Thyroid gland (tissue), 4 donors: ENCODE data around the gene PRMT7. TPM values are rescaled to one million over a fixed set of nuclear protein-coding genes. Genes with fewer than 3 reads are reported as not detected.

Source experiments
- DNase-seq, 2 donors: peaks; one replicate each; pipeline ENCODE4 v3.0.0-alpha.2; 2019
- H3K27ac ChIP-seq, 3 donors: fragments of 200-600 bp; sonication (generic); 1 replicate in 2 of 3; 2 replicates in 1 of 3; pipeline ENCODE4 v1.5.1; 2016 to 2019; ENCODE audit warnings: mild to moderate bottlenecking in 1 of 3, moderate library complexity in 1 of 3
- H3K27me3 ChIP-seq: fragments of 200-600 bp; sonication (generic); one replicate; pipeline ENCODE4 v1.5.1; 2019
- H3K36me3 ChIP-seq, 2 donors: fragments of 200-600 bp; sonication (generic); one replicate each; pipeline ENCODE4 v1.5.1; 2016 to 2019
- H3K4me1 ChIP-seq, 2 donors: fragments of 200-600 bp; sonication (generic); one replicate each; pipeline ENCODE4 v1.5.1; 2017 to 2019
- H3K4me3 ChIP-seq, 3 donors: fragments of 200-600 bp; sonication (generic); replicated peaks in 1 of 3; 1 replicate in 2 of 3; 2 replicates in 1 of 3; pipeline ENCODE4 v1.5.1; 2016; ENCODE audit warnings: mild to moderate bottlenecking in 1 of 3
- H3K9me3 ChIP-seq: fragments of 200-600 bp; sonication (generic); one replicate; pipeline ENCODE4 v1.5.1; 2017
- POLR2A ChIP-seq, 2 donors: fragments of 450-650 bp; IDR thresholded peaks; one replicate each; pipeline ENCODE4 v1.6.1; 2017; ENCODE audit warnings: antibody characterized with exemption in 2 of 2, mild to moderate bottlenecking in 2 of 2, moderate library complexity in 1 of 2
- WGBS, 2 donors: methylation state at CpG; one replicate each; pipeline ENCODE4 v1.1.5; 2017; 5-methylcytosine and 5-hydroxymethylcytosine counted together
- intact Hi-C: fragments of 100-400 bp; cut with DNase I; formaldehyde crosslinking; loops from one replicate; pipeline ENCODE4 v1.15.1; 2023
- total RNA-seq, 4 donors: library from RNA; depleted of rRNA; stranded (reverse); fragments of >200 nt; gene quantifications; one replicate each; pipeline ENCODE4 v1.2.3, GENCODE V29; 2016
- TF ChIP-seq, protein P1 (sequence below), 6 experiments: fragments of 200-600 bp in 3 of 6; fragments of 450-650 bp in 3 of 6; sonication (generic) in 3 of 6; IDR thresholded peaks; one replicate each; pipeline ENCODE4 v1.5.1; 2016 to 2019; ENCODE audit warnings: antibody characterized with exemption in 6 of 6, mild to moderate bottlenecking in 2 of 6, inconsistent platforms in 1 of 6, moderate library complexity in 1 of 6

The PRMT7 gene
- total RNA-seq, 4 donors from 2014 or later, result 41.7 to 57.0 (median 46.9) TPM

DNA sequence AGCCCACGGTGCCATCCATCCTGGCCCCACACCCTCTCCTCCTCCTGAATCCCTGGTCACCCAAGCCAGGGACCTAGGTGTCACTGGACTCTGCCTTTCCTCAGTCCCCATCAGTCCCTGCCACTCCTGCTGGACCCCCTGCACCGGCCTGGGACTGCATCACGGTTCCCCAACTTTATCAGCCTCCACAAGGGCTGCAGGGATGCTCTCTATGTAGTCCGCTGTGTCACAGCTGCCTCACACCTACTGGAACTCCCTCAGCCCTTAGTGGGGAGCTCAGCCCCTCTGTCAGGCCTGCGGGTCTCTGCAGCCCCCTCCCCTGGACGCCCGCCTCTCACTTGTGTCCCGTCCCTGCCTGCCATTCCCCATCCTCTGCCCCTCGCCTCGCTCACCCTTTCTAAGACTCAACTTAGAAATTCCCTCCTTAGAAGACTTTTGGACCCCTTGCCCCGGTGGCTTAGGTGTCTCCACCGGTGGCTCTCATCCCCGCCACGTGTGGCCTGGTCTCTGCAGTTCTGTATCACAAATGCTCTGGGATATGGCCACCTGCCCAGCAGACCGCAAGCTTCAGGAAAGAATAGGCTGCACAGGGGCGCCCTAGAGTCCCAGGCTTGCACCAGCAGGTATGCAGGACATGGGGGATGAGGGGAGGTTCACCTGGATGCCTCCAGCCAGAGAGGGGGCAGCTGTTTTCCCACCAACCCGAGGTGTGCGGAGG is 62.9 kb downstream of the PRMT7 start:
- H3K4me3 ChIP-seq, result no peak overlapping the region
- H3K36me3 ChIP-seq, result no peaks in the 10 kb centered on the region
- no peaks in the 10 kb centered on the region for H3K27me3 ChIP-seq
- WGBS, 2 donors, result 83 to 86% methylated on average over 18 of the region's 18 CpGs
- no peak for TF ChIP-seq POLR2A (IDR thresholded peaks at IDR 0.05)
- TF ChIP-seq, protein P1, sequence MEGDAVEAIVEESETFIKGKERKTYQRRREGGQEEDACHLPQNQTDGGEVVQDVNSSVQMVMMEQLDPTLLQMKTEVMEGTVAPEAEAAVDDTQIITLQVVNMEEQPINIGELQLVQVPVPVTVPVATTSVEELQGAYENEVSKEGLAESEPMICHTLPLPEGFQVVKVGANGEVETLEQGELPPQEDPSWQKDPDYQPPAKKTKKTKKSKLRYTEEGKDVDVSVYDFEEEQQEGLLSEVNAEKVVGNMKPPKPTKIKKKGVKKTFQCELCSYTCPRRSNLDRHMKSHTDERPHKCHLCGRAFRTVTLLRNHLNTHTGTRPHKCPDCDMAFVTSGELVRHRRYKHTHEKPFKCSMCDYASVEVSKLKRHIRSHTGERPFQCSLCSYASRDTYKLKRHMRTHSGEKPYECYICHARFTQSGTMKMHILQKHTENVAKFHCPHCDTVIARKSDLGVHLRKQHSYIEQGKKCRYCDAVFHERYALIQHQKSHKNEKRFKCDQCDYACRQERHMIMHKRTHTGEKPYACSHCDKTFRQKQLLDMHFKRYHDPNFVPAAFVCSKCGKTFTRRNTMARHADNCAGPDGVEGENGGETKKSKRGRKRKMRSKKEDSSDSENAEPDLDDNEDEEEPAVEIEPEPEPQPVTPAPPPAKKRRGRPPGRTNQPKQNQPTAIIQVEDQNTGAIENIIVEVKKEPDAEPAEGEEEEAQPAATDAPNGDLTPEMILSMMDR (IDR thresholded peaks at IDR 0.05), result no peak
- no peaks in the 10 kb centered on the region for H3K9me3 ChIP-seq
- no peak for DNase-seq
- H3K4me1 ChIP-seq, result peaks cover 0 to 7% of the 10 kb centered on the region in 2 donors
- no peak overlapping the region for H3K27ac ChIP-seq
- intact Hi-C loops, result no loop called here

DNA sequence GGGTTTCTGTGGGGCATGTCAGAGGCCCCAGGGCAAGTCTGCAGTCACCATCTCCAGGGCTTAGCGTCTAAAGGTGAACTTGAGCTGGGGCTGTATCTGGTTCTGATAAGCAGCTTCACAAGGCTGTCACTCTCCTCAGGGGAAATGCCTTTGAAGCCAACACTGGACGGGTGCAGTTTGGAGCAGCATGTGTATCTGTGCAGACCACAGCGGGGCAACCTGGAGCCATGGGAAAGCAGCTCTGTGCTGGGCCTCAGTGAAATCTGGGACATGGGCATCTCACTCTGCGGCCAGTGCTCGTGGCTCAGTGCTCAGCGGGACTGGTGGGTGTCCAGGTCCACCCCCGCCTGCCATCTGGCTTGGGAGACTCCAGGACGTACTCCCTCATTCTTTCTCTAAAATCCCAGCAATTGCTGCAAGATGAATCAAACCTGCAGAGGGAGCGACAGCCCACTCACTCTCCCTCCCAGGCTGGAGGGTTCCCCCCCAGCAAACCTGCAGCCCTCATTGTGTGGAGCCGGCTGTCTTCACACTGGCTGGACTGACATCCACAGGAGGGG is 63.5 kb downstream of the PRMT7 start:
- WGBS, 2 donors, result 88 to 100% methylated on average over 2 to 9 of the region's 10 CpGs
- Histone ChIP-seq H3K4me1 (peaks cover 5 to 14% of the 10 kb centered on the region in 2 donors), H3K36me3 (no peaks in the 10 kb centered on the region), H3K27ac (no peak overlapping the region), H3K4me3 (no peak overlapping the region), H3K9me3 (no peaks in the 10 kb centered on the region), H3K27me3 (no peaks in the 10 kb centered on the region)
- intact Hi-C loops, result no loop called here
- no peak for DNase-seq
- TF ChIP-seq POLR2A (IDR thresholded peaks at IDR 0.05), result no peak
- TF ChIP-seq, protein P1 (IDR thresholded peaks at IDR 0.05), result no peak

DNA sequence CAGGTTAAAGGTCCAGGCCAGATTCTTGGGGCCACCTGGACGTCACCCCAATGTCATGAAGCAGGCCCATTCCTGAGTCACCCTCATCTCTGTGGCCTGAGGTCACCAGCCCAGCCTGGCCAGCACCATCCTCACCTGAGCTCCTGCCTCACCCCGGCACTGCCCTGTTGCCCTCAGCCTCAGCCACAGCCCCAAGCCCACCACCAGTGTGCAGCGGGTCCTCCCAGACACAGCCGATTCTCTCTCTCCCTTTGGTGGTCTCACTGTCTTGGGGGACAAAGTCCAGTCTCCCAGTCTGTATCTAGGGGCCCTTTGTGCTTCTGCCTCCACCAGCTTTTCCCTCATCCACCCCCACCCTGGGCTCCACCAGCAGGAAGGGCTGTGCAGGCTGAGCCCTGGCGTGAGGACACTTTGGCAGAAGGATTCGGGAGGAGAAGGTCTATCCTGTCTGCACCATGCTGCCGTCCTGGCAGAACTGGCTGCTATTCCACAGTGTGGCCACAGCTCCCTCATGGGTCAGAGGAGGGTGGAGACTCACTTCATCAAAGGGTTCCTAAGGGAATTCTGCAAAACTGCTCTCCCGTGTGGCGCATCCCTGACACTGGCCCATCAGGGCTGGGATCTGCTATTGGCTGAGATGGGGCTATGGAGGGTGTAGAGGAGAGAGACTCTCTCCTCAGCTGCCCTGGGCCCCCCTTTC is 64.3 kb downstream of the PRMT7 start:
- intact Hi-C loops, result no loop called here
- WGBS, 2 donors, result 91 to 100% methylated on average over 3 to 6 of the region's 9 CpGs
- no peak for TF ChIP-seq POLR2A (IDR thresholded peaks at IDR 0.05)
- TF ChIP-seq, protein P1 (IDR thresholded peaks at IDR 0.05), result no peak
- H3K27me3 ChIP-seq, result no peaks in the 10 kb centered on the region
- no peak overlapping the region for H3K4me3 ChIP-seq
- no peak for DNase-seq
- no peaks in the 10 kb centered on the region for H3K9me3 ChIP-seq
- H3K27ac ChIP-seq, result no peak overlapping the region
- H3K36me3 ChIP-seq, result no peaks in the 10 kb centered on the region
- H3K4me1 ChIP-seq, result peaks cover 6 to 21% of the 10 kb centered on the region in 2 donors

DNA sequence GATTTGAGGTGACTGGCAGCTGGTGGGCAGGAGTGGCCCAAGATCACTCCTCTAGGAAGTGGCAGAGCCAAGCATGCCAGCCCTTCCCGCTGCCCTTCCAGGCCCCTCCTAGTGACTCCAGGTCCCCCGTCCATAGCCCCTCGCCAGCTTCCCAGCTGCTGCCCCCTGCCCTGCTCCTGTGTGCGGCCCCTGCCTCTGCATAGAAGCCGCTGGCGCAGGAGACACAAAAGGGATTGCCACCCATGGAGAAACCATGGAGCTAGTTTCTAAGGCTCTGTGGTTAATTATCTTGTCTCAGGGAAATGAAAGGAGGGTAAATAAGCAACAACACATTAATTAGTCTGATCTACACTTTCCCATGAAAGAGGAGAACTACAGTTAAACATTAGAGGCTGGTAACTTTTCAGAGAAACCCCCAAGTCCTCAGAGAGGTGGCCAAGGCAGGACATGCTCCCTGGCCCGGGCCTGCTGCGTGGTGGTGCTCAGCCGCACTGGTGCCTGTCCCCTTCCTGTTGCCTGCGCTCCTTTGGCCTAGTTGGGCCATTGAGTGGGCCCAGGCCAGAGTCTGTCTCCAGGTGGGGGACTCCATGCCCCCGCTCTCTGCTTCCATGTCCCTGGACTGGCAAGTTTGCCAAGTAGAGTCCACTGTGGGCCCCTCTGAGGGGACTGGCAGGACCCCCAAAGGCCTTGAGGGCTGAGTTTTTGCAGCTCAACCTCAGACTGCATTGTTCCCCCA is 65.2 kb downstream of the PRMT7 start:
- no peak for DNase-seq
- TF ChIP-seq POLR2A (IDR thresholded peaks at IDR 0.05), result no peak
- TF ChIP-seq, protein P1 (IDR thresholded peaks at IDR 0.05), result no peak
- H3K9me3 ChIP-seq, result no peaks in the 10 kb centered on the region
- 91 to 94% methylated on average over 9 to 11 of the region's 11 CpGs for WGBS, 2 donors
- no peak overlapping the region for H3K27ac ChIP-seq
- peaks cover 6 to 22% of the 10 kb centered on the region in 2 donors for H3K4me1 ChIP-seq
- no peak overlapping the region for H3K4me3 ChIP-seq
- H3K27me3 ChIP-seq, result no peaks in the 10 kb centered on the region
- no peaks in the 10 kb centered on the region for H3K36me3 ChIP-seq
- intact Hi-C loops, result no loop called here
